Type B pancreatic cell (in vitro differentiated cells): ENCODE measurements around the gene STEAP1B. TPM values are rescaled to one million over a fixed set of nuclear protein-coding genes. Genes with fewer than 3 reads are reported as not detected.

Source experiments
- DNase-seq: peaks from one replicate; pipeline ENCODE4 v3.0.0; 2021; ENCODE audit warnings: mixed read lengths; ENCODE audit not compliant: unreplicated experiment; ENCODE audit errors: extremely low spot score
- H3K27ac Mint-ChIP-seq: 2 replicates; pipeline ENCODE4 v1.8.0; 2021; ENCODE audit warnings: mild to moderate bottlenecking, mixed read lengths
- H3K27me3 Mint-ChIP-seq: 2 replicates; pipeline ENCODE4 v1.8.0; 2021; ENCODE audit warnings: mixed read lengths
- H3K36me3 Mint-ChIP-seq: 2 replicates; pipeline ENCODE4 v1.8.0; 2021; ENCODE audit warnings: mixed read lengths
- H3K4me1 Mint-ChIP-seq: one replicate; pipeline ENCODE4 v1.8.0; 2021; ENCODE audit warnings: mixed read lengths; ENCODE audit not compliant: unreplicated experiment
- H3K4me3 Mint-ChIP-seq: 2 replicates; pipeline ENCODE4 v1.8.0; 2021; ENCODE audit warnings: mild to moderate bottlenecking, mixed read lengths
- H3K9me3 Mint-ChIP-seq: 2 replicates; pipeline ENCODE4 v1.8.0; 2021; ENCODE audit warnings: mixed read lengths
- total RNA-seq: library from RNA; stranded (reverse); gene quantifications from 2 replicates; pipeline ENCODE4 v1.2.1, GENCODE V29; 2021; ENCODE audit warnings: low replicate concordance
- TF ChIP-seq, protein P1 (sequence below): fragments of 200-600 bp; sonication (generic); conservative IDR thresholded peaks from 2 replicates; pipeline ENCODE4 v1.5.0; 2021; ENCODE audit warnings: antibody characterized with exemption, mild to moderate bottlenecking

STEAP1B gene
- total RNA-seq, 1 donor from 2014 or later = 2.0 TPM

- Mint-ChIP-seq H3K27ac (no peak overlapping the region), H3K9me3 (no peaks in the 10 kb centered on the region), H3K36me3 (no peaks in the 10 kb centered on the region), H3K4me3 (no peak overlapping the region), H3K4me1 (peaks cover 10% of the 10 kb centered on the region), H3K27me3 (peaks cover 3% of the 10 kb centered on the region)
- no peak for DNase-seq
- TF ChIP-seq, protein P1, sequence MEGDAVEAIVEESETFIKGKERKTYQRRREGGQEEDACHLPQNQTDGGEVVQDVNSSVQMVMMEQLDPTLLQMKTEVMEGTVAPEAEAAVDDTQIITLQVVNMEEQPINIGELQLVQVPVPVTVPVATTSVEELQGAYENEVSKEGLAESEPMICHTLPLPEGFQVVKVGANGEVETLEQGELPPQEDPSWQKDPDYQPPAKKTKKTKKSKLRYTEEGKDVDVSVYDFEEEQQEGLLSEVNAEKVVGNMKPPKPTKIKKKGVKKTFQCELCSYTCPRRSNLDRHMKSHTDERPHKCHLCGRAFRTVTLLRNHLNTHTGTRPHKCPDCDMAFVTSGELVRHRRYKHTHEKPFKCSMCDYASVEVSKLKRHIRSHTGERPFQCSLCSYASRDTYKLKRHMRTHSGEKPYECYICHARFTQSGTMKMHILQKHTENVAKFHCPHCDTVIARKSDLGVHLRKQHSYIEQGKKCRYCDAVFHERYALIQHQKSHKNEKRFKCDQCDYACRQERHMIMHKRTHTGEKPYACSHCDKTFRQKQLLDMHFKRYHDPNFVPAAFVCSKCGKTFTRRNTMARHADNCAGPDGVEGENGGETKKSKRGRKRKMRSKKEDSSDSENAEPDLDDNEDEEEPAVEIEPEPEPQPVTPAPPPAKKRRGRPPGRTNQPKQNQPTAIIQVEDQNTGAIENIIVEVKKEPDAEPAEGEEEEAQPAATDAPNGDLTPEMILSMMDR = no peak
Observed at GRCh38 chr7:22375359-22376048, 124.5 kb downstream of the STEAP1B start.

- Mint-ChIP-seq H3K27ac (no peak overlapping the region), H3K27me3 (peaks cover 3% of the 10 kb centered on the region), H3K9me3 (no peaks in the 10 kb centered on the region), H3K4me3 (no peak overlapping the region), H3K36me3 (no peaks in the 10 kb centered on the region), H3K4me1 (peaks cover 10% of the 10 kb centered on the region)
- DNase-seq = no peak
- TF ChIP-seq, protein P1 = no peak
Observed at GRCh38 chr7:22373911-22374310, 126.1 kb downstream of the STEAP1B start.

GRCh38 chr7:22373388-22373787 is 126.6 kb downstream of the STEAP1B start:
- peak overlapping the region; percentile 37 for H3K4me3 Mint-ChIP-seq
- DNase-seq = no peak
- H3K36me3 Mint-ChIP-seq = no peaks in the 10 kb centered on the region
- TF ChIP-seq, protein P1 = no peak
- peak overlapping the region; percentile 71 for H3K27ac Mint-ChIP-seq
- H3K27me3 Mint-ChIP-seq = peaks cover 3% of the 10 kb centered on the region
- peaks cover 10% of the 10 kb centered on the region for H3K4me1 Mint-ChIP-seq
- no peaks in the 10 kb centered on the region for H3K9me3 Mint-ChIP-seq

- Mint-ChIP-seq H3K36me3 (no peaks in the 10 kb centered on the region), H3K9me3 (no peaks in the 10 kb centered on the region), H3K4me1 (peaks cover 10% of the 10 kb centered on the region), H3K4me3 (peak overlapping the region; percentile 37), H3K27me3 (peaks cover 3% of the 10 kb centered on the region), H3K27ac (peak overlapping the region; percentile 71)
- DNase-seq = no peak
- TF ChIP-seq, protein P1 = no peak
Observed at GRCh38 chr7:22372863-22373262, 127.1 kb downstream of the STEAP1B start.

- no peak overlapping the region for H3K27ac Mint-ChIP-seq
- TF ChIP-seq, protein P1 = no peak
- H3K36me3 Mint-ChIP-seq = no peaks in the 10 kb centered on the region
- H3K4me1 Mint-ChIP-seq = peaks cover 10% of the 10 kb centered on the region
- H3K27me3 Mint-ChIP-seq = no peaks in the 10 kb centered on the region
- H3K9me3 Mint-ChIP-seq = no peaks in the 10 kb centered on the region
- no peak for DNase-seq
- no peak overlapping the region for H3K4me3 Mint-ChIP-seq
Observed at GRCh38 chr7:22371878-22372277, 128.1 kb downstream of the STEAP1B start.

Other genes with a start within 250 kb of the STEAP1B start
- gene RAPGEF5, start 143.0 kb downstream of the STEAP1B start, total RNA-seq = 11.7 and 13.3 TPM in 2 replicates
- gene IL6, start 227.0 kb upstream of the STEAP1B start, total RNA-seq = 1.8 TPM in 1 of 2 replicates, not detected in the other